Liver (tissue), 3 donors: ENCODE results near the gene DCDC1.
A peak's percentile ranks its signal among the peaks of the same experiment; 100 is the strongest.

Experiments used
- CTCF ChIP-seq: fragments of 150-350 bp; IDR thresholded peaks from 2 replicates; pipeline ENCODE4 v1.5.1; 2017; ENCODE audit warnings: improper control_type of control experiment, low read depth, low read length; ENCODE audit not compliant: missing input control
- EGR1 ChIP-seq, 2 donors: IDR thresholded peaks; 2 replicates each; pipeline ENCODE4 v1.6.1; 2016 to 2018; ENCODE audit warnings: antibody characterized with exemption in 2 of 2, low read depth in 2 of 2
- FOXA1 ChIP-seq: IDR thresholded peaks from 2 replicates; pipeline ENCODE4 v1.6.1; 2016; ENCODE audit warnings: antibody characterized with exemption
- GABPA ChIP-seq, 2 donors: IDR thresholded peaks in 1 of 2; conservative IDR thresholded peaks in 1 of 2; 2 replicates each; pipeline ENCODE4 v1.6.1; 2016; ENCODE audit warnings: antibody characterized with exemption in 2 of 2, mild to moderate bottlenecking in 1 of 2, moderate library complexity in 1 of 2
- JUND ChIP-seq, 2 donors: IDR thresholded peaks; 2 replicates each; pipeline ENCODE4 v1.6.1; 2016; ENCODE audit warnings: antibody characterized with exemption in 2 of 2
- MAX ChIP-seq: IDR thresholded peaks from 2 replicates; pipeline ENCODE4 v1.6.1; 2016; ENCODE audit warnings: antibody characterized with exemption
- NR2F2 ChIP-seq: IDR thresholded peaks from 2 replicates; pipeline ENCODE4 v1.6.1; 2016; ENCODE audit warnings: antibody characterized with exemption
- RAD21 ChIP-seq, 2 donors: IDR thresholded peaks; 2 replicates each; pipeline ENCODE4 v1.6.1; 2016; ENCODE audit warnings: antibody characterized with exemption in 2 of 2, mild to moderate bottlenecking in 2 of 2
- RXRA ChIP-seq, 2 donors: IDR thresholded peaks; 2 replicates each; pipeline ENCODE4 v1.6.1; 2017 to 2018; ENCODE audit warnings: antibody characterized with exemption in 2 of 2, mild to moderate bottlenecking in 1 of 2
- SP1 ChIP-seq: IDR thresholded peaks from 2 replicates; pipeline ENCODE4 v1.6.1; 2018; ENCODE audit warnings: antibody characterized with exemption, mild to moderate bottlenecking
- TAF1 ChIP-seq: conservative IDR thresholded peaks from 2 replicates; pipeline ENCODE4 v1.6.1; 2016; ENCODE audit warnings: antibody characterized with exemption, mild to moderate bottlenecking
- YY1 ChIP-seq: IDR thresholded peaks from 2 replicates; pipeline ENCODE4 v1.6.1; 2016; ENCODE audit warnings: antibody characterized with exemption, mild to moderate bottlenecking
- ZBTB33 ChIP-seq: IDR thresholded peaks from 2 replicates; pipeline ENCODE4 v1.6.1; 2016; ENCODE audit warnings: antibody characterized with exemption
- TF ChIP-seq, protein P1 (sequence below): IDR thresholded peaks from 2 replicates; pipeline ENCODE4 v1.6.1; 2016; ENCODE audit warnings: antibody characterized with exemption, mild to moderate bottlenecking
- donor health status: healthy.
- donor health status: healthy.

GRCh38 chr11:31236143-31236542 lies 133.4 kb downstream of the DCDC1 start:
- no peak for TF ChIP-seq MAX
- TF ChIP-seq CTCF, result peak; percentile 14
- TF ChIP-seq RXRA (IDR thresholded peaks at IDR 0.05), result no peak
- no peak for TF ChIP-seq NR2F2
- no peak for TF ChIP-seq YY1
- TF ChIP-seq TAF1, result no peak
- TF ChIP-seq RAD21 (IDR thresholded peaks at IDR 0.05), result peak in 1 of 2 donors; percentile 41
- TF ChIP-seq GABPA (IDR thresholded peaks at IDR 0.05 in 1 of 2, conservative IDR thresholded peaks at IDR 0.05 in 1 of 2), result no peak
- no peak for TF ChIP-seq JUND (IDR thresholded peaks at IDR 0.05)
- no peak for TF ChIP-seq ZBTB33
- no peak for TF ChIP-seq FOXA1
- TF ChIP-seq EGR1 (IDR thresholded peaks at IDR 0.05; ENCODE audit: low read depth in 2 of 2), result no peak
- no peak for TF ChIP-seq SP1
- TF ChIP-seq, protein P1, sequence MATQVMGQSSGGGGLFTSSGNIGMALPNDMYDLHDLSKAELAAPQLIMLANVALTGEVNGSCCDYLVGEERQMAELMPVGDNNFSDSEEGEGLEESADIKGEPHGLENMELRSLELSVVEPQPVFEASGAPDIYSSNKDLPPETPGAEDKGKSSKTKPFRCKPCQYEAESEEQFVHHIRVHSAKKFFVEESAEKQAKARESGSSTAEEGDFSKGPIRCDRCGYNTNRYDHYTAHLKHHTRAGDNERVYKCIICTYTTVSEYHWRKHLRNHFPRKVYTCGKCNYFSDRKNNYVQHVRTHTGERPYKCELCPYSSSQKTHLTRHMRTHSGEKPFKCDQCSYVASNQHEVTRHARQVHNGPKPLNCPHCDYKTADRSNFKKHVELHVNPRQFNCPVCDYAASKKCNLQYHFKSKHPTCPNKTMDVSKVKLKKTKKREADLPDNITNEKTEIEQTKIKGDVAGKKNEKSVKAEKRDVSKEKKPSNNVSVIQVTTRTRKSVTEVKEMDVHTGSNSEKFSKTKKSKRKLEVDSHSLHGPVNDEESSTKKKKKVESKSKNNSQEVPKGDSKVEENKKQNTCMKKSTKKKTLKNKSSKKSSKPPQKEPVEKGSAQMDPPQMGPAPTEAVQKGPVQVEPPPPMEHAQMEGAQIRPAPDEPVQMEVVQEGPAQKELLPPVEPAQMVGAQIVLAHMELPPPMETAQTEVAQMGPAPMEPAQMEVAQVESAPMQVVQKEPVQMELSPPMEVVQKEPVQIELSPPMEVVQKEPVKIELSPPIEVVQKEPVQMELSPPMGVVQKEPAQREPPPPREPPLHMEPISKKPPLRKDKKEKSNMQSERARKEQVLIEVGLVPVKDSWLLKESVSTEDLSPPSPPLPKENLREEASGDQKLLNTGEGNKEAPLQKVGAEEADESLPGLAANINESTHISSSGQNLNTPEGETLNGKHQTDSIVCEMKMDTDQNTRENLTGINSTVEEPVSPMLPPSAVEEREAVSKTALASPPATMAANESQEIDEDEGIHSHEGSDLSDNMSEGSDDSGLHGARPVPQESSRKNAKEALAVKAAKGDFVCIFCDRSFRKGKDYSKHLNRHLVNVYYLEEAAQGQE, result no peak
